ENCODE data around the gene TGM1. TPM values are rescaled to one million over a fixed set of nuclear protein-coding genes. Genes with fewer than 3 reads are reported as not detected.

The TGM1 gene
- polyA plus RNA-seq, 1 of the 3 experiments (the other 2 are of a cell fraction) = 2.7 TPM

GRCh38 chr14:24261256-24261968 is 1.6 kb downstream of the TGM1 start:
- Histone ChIP-seq H3K36me3 (replicated peaks in 1 of 2; ENCODE audit: control insufficient read depth in 1 of 2, insufficient read depth in 2 of 2, low read length in 1 of 2) (peaks cover 3 to 10% of the 10 kb centered on the region in 2 experiments), H3K79me2 (ENCODE audit: insufficient read depth) (no peaks in the 10 kb centered on the region), H3K4me3 (ENCODE audit: low read depth in 2 of 2, low read length in 1 of 2) (no peak overlapping the region), H3K9ac (no peak overlapping the region), H3K9me3 (no peaks in the 10 kb centered on the region), H3F3A (replicated peaks; ENCODE audit: insufficient read depth) (peaks cover 5% of the 10 kb centered on the region), H3K4me2 (no peak overlapping the region), H4K20me1 (ENCODE audit: insufficient read depth) (no peaks in the 10 kb centered on the region), H3K27ac (ENCODE audit: low read depth in 2 of 2, low read length in 1 of 2) (no peak overlapping the region), H3K9me2 (no peaks in the 10 kb centered on the region), H3K27me3 (ENCODE audit: insufficient read depth) (no peaks in the 10 kb centered on the region), H2AFZ (ENCODE audit: low read depth) (no peak overlapping the region), H3K4me1 (ENCODE audit: control insufficient read depth in 1 of 2, insufficient read depth in 2 of 2, low read depth in 1 of 2, low read length in 1 of 2) (peaks cover 0 to 3% of the 10 kb centered on the region in 2 experiments; a peak in 1 of 4 replicates)
- ChIA-PET CTCF (interaction anchor here (1.1 to 3.7 kb wide), 3 partner anchors 19 to 46 kb away, joined by 4 to 20 read pairs (median 5); partner anchors contain the start of genes CIDEB and TINF2), POLR2A (interaction anchor here (1.5 kb wide), 1 partner anchor 9 kb away, joined by 5 read pairs; no protein-coding TSS in a partner anchor)
- no peak for DNase-seq
- 91% methylated on average over 18 of the region's 20 CpGs for WGBS (ENCODE audit: low lambda C conversion rate)
- no peak for TF ChIP-seq CTCF (IDR thresholded peaks at IDR 0.05)
- TF ChIP-seq TCF12 (IDR thresholded peaks at IDR 0.05) = no peak
- no peak for TF ChIP-seq RAD21 (IDR thresholded peaks at IDR 0.05; ENCODE audit: low read length)
- no peak for TF ChIP-seq RCOR1 (IDR thresholded peaks at IDR 0.05; ENCODE audit: low read length)
- no peak for TF ChIP-seq USF2 (IDR thresholded peaks at IDR 0.05; ENCODE audit: borderline replicate concordance, low read depth, low read length)
- no peak for TF ChIP-seq FOXJ3 (CRISPR knock-in tag; IDR thresholded peaks at IDR 0.05)
- no peak for TF ChIP-seq FOXM1 (IDR thresholded peaks at IDR 0.05; ENCODE audit: low read depth)
- TF ChIP-seq GABPA (IDR thresholded peaks at IDR 0.05; ENCODE audit: low read depth) = no peak
- no peak for TF ChIP-seq RXRA (IDR thresholded peaks at IDR 0.05; ENCODE audit: borderline replicate concordance, low read depth)
- no peak for TF ChIP-seq REST (IDR thresholded peaks at IDR 0.05; ENCODE audit: low read depth, low read length)
- TF ChIP-seq EP300 (IDR thresholded peaks at IDR 0.05; ENCODE audit: borderline replicate concordance in 1 of 2, low read depth in 1 of 2, low read length in 1 of 2) = no peak
- no peak for TF ChIP-seq NFIC (IDR thresholded peaks at IDR 0.05; ENCODE audit: borderline replicate concordance)
- no peak for TF ChIP-seq JUND (IDR thresholded peaks at IDR 0.05)
- TF ChIP-seq CHD2 (IDR thresholded peaks at IDR 0.05; ENCODE audit: low read length, partially characterized antibody) = no peak

Measured in SK-N-SH (cell line).